ENCODE results near the gene NKX1-1. TPM values are rescaled to one million over a fixed set of nuclear protein-coding genes. Genes with fewer than 3 reads are reported as not detected.

The NKX1-1 gene
- polyA plus RNA-seq, 1 experiment, result not detected

DNA sequence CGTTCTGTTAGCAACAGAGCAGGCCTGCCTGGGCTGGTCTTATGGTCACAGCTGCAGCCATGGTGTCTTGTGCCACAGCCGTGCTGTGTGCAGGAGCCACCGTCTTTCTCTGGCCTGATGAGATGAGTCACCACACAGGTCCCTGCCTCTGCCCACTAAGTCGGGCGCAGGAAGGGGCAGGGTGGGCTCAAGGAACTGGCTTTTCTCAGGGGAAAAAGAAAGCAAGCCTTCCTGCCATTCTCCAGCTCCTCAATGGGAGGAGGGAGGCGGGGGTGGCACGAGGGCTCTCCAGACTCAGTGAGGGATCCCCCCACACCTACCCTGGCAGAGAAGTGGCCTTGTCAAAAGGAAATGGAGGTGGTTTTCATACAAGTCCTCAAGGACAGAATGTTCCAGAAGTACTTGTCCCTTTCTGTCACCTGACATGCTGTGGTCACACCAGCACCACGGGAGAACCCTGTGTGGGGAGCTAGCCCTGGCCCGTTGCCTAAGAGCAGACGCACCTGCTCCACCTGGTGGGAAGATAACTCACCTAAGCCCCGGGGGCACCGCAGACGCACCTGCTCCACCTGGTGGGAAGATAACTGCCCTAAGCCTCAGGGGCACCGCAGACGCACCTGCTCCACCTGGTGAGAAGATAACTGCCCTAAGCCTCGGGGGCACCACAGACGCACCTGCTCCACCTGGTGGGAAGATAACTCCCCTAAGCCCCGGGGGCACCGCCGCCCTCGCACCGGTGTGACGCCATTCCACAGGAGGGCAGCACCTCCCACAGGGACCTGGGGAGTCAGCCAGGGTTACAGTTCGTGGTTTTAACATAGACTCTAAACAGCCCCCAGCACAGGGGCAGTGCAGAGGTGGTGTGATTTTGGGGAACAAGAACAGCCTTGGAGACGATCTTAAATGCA lies 40.7 kb downstream of the NKX1-1 start:
- Histone ChIP-seq H3K36me3 (ENCODE audit: control insufficient read depth, insufficient read depth, low read length) (peaks cover 5% of the 10 kb centered on the region), H3K27me3 (ENCODE audit: control insufficient read depth, insufficient read depth, low read length) (no peaks in the 10 kb centered on the region), H3K4me3 (ENCODE audit: low read depth, low read length) (no peak overlapping the region)
- TF ChIP-seq, protein P1, sequence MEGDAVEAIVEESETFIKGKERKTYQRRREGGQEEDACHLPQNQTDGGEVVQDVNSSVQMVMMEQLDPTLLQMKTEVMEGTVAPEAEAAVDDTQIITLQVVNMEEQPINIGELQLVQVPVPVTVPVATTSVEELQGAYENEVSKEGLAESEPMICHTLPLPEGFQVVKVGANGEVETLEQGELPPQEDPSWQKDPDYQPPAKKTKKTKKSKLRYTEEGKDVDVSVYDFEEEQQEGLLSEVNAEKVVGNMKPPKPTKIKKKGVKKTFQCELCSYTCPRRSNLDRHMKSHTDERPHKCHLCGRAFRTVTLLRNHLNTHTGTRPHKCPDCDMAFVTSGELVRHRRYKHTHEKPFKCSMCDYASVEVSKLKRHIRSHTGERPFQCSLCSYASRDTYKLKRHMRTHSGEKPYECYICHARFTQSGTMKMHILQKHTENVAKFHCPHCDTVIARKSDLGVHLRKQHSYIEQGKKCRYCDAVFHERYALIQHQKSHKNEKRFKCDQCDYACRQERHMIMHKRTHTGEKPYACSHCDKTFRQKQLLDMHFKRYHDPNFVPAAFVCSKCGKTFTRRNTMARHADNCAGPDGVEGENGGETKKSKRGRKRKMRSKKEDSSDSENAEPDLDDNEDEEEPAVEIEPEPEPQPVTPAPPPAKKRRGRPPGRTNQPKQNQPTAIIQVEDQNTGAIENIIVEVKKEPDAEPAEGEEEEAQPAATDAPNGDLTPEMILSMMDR (IDR thresholded peaks at IDR 0.05; ENCODE audit: insufficient read depth, low read depth, low read length), result no peak
- POLR2A ChIA-PET, result no interaction called here
- no peak for DNase-seq (ENCODE audit: low read depth)
- CTCF ChIA-PET, result interaction anchor here (0.6 to 2.4 kb wide), 3 partner anchors 9 to 264 kb away, joined by 3 to 9 read pairs (median 5); no protein-coding TSS in a partner anchor

- ChIA-PET POLR2A (no interaction called here), CTCF (interaction anchor here (0.6 to 2.4 kb wide), 3 partner anchors 8 to 265 kb away, joined by 3 to 9 read pairs (median 5); no protein-coding TSS in a partner anchor)
- TF ChIP-seq, protein P1 (IDR thresholded peaks at IDR 0.05; ENCODE audit: insufficient read depth, low read depth, low read length), result no peak
- Histone ChIP-seq H3K36me3 (ENCODE audit: control insufficient read depth, insufficient read depth, low read length) (peaks cover 5% of the 10 kb centered on the region), H3K4me3 (ENCODE audit: low read depth, low read length) (no peak overlapping the region), H3K27me3 (ENCODE audit: control insufficient read depth, insufficient read depth, low read length) (no peaks in the 10 kb centered on the region)
- no peak for DNase-seq (ENCODE audit: low read depth)
Measured at GRCh38 chr4:1364748-1365147, 41.5 kb downstream of the NKX1-1 start.

- ChIA-PET POLR2A (no interaction called here), CTCF (interaction anchor here (2.4 kb wide), 1 partner anchor 8 kb away, joined by 9 read pairs; no protein-coding TSS in a partner anchor)
- TF ChIP-seq, protein P1 (IDR thresholded peaks at IDR 0.05; ENCODE audit: insufficient read depth, low read depth, low read length), result no peak
- DNase-seq (ENCODE audit: low read depth), result no peak
- no peak overlapping the region for H3K4me3 ChIP-seq (ENCODE audit: low read depth, low read length)
- H3K36me3 ChIP-seq (ENCODE audit: control insufficient read depth, insufficient read depth, low read length), result peaks cover 5% of the 10 kb centered on the region
- H3K27me3 ChIP-seq (ENCODE audit: control insufficient read depth, insufficient read depth, low read length), result no peaks in the 10 kb centered on the region
Measured at GRCh38 chr4:1364217-1364616, 42.0 kb downstream of the NKX1-1 start.

DNA sequence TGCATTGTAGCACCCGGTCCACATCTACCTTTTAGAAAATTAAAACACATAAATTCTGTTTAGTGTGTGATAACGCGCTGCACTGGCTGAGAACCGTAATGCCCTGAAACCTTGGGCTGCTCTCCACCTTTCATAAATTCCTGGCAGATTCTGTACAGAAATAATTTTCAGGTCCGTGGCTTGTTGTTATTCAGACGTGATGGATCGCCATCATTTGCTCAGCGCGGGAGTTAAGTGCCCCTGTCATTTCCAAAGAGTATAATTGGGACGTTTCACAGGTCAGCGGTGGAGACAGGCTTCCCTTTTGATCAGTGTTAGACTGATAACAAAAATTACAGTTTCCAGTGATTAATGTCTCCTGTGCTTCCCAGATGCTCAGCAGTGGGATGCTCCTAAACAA lies 42.7 kb downstream of the NKX1-1 start:
- TF ChIP-seq, protein P1 (IDR thresholded peaks at IDR 0.05; ENCODE audit: insufficient read depth, low read depth, low read length), result no peak
- POLR2A ChIA-PET, result no interaction called here
- Histone ChIP-seq H3K36me3 (ENCODE audit: control insufficient read depth, insufficient read depth, low read length) (peaks cover 3% of the 10 kb centered on the region), H3K27me3 (ENCODE audit: control insufficient read depth, insufficient read depth, low read length) (no peaks in the 10 kb centered on the region), H3K4me3 (ENCODE audit: low read depth, low read length) (no peak overlapping the region)
- no peak for DNase-seq (ENCODE audit: low read depth)
- CTCF ChIA-PET, result no interaction called here

DNA sequence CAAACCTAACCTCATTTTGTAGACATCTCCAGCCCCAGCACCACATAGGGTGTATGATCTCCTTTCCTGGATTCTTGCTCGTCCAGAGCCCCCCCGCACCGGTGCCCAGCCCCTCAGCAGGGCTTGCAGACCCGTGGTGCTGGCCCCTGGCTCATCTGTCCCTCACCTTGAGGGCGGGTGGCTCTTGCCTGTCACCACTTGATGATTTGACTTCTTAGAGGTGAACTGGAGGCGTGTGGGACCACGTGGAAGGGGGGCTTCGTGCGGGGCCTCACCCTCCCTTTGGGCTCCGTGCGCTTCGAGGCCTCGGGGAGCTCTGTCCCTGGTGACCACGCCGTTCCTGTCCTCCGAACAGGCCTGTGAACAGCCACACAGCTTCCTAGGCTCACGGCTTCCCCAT lies 43.7 kb downstream of the NKX1-1 start:
- Histone ChIP-seq H3K4me3 (ENCODE audit: low read depth, low read length) (no peak overlapping the region), H3K27me3 (ENCODE audit: control insufficient read depth, insufficient read depth, low read length) (no peaks in the 10 kb centered on the region), H3K36me3 (ENCODE audit: control insufficient read depth, insufficient read depth, low read length) (peaks cover 2% of the 10 kb centered on the region)
- DNase-seq (ENCODE audit: low read depth), result no peak
- ChIA-PET POLR2A (no interaction called here), CTCF (no interaction called here)
- TF ChIP-seq, protein P1 (IDR thresholded peaks at IDR 0.05; ENCODE audit: insufficient read depth, low read depth, low read length), result no peak

Data from BJ (cell line).